HCT116 (cell line): ENCODE measurements around the gene LENG9. TPM values are rescaled to one million over a fixed set of nuclear protein-coding genes. Genes with fewer than 3 reads are reported as not detected.

Experiments
- ATAC-seq: fragments of 200-7000 bp; cut with Tn5 transposase; 2 replicates; pipeline ENCODE4 v1.9.1; 2020; ENCODE audit warnings: mild to moderate bottlenecking, moderate library complexity
- BruUV-seq: library from RNA; stranded (reverse); fragments of 400-500 nt; replicated peaks from 2 replicates; lab custom pipeline; 2021; lab: Mats Ljungman, UMichigan
- CTCF ChIA-PET: fragments of 300-600 bp; sonication (Branson Sonifier 250); formaldehyde crosslinking; loops from one replicate; lab custom pipeline; 2021; ENCODE audit warnings: antibody characterized with exemption; lab: Charles Lee
- POLR2A ChIA-PET: fragments of 300-600, 350-600 bp; sonication (Branson Sonifier 250); formaldehyde crosslinking; loops from one replicate; lab custom pipeline; 2021; ENCODE audit warnings: antibody characterized with exemption; lab: Charles Lee
- RAD21 ChIA-PET, 2 experiments: fragments of 300-600 bp; sonication (Branson Sonifier 250); formaldehyde crosslinking; loops; one replicate each; lab custom pipeline; 2023; ENCODE audit warnings: low total read pairs in 2 of 2; ENCODE audit not compliant: uncharacterized antibody in 2 of 2, unreplicated experiment in 2 of 2, low non-redundant PET in 1 of 2; lab: Charles Lee
- DNase-seq: peaks from one replicate; pipeline ENCODE4 v3.0.0-alpha.2; 2010; ENCODE audit warnings: low read depth, low spot score
- H2AFZ ChIP-seq: fragments of 200-600 bp; shearing (Covaris generic), sonication (generic); 2 replicates; pipeline ENCODE4 v1.6.1; 2017; ENCODE audit warnings: low read depth, mixed run types, mixed read lengths, antibody characterized with exemption, low read length; ENCODE audit not compliant: poor library complexity, severe bottlenecking
- H3K27ac ChIP-seq: 2 replicates; pipeline ENCODE4 v1.5.1; 2012; ENCODE audit warnings: low read depth, low read length
- H3K27me3 ChIP-seq: fragments of 200-600 bp; sonication (generic); 2 replicates; pipeline ENCODE4 v1.6.1; 2016; ENCODE audit warnings: mixed run types, low read length, mixed read lengths; ENCODE audit not compliant: insufficient read depth
- H3K36me3 ChIP-seq, 2 experiments: fragments of 200-500 bp in 1 of 2; fragments of 200-600 bp in 1 of 2; sonication (Bioruptor generic) in 1 of 2; sonication (generic) in 1 of 2; 2 replicates each; pipeline versions ENCODE4 v1.5.1 to v1.6.1; 2014 to 2016; ENCODE audit warnings: low read length in 2 of 2, inconsistent platforms in 1 of 2, mixed read lengths in 1 of 2, mixed run types in 1 of 2; ENCODE audit not compliant: insufficient read depth in 2 of 2, control insufficient read depth in 1 of 2
- H3K4me1 ChIP-seq, 2 experiments: fragments of 200-600 bp in 1 of 2; sonication (generic) in 1 of 2; 2 replicates each; pipeline versions ENCODE4 v1.5.1 to v1.6.1; 2012 to 2017; ENCODE audit warnings: low read length in 2 of 2, inconsistent platforms in 1 of 2, mild to moderate bottlenecking in 1 of 2, mixed read lengths in 1 of 2, mixed run types in 1 of 2, moderate library complexity in 1 of 2; ENCODE audit not compliant: insufficient read depth in 2 of 2, control insufficient read depth in 1 of 2
- H3K4me2 ChIP-seq: fragments of 200-600 bp; sonication (generic); 2 replicates; pipeline ENCODE4 v1.6.1; 2017; ENCODE audit warnings: mixed run types, low read length, mixed read lengths
- H3K4me3 ChIP-seq, 2 experiments: fragments of 200-600 bp in 1 of 2; sonication (generic) in 1 of 2; replicated peaks in 1 of 2; 2 replicates each; pipeline ENCODE4 v1.5.1; 2011 to 2016; ENCODE audit warnings: low read length in 2 of 2, control low read depth in 1 of 2, low read depth in 1 of 2, mild to moderate bottlenecking in 1 of 2, mixed read lengths in 1 of 2, mixed run types in 1 of 2
- H3K79me2 ChIP-seq: fragments of 200-600 bp; sonication (generic); 2 replicates; pipeline ENCODE4 v1.6.1; 2017; ENCODE audit warnings: mild to moderate bottlenecking, mixed run types, low read length, moderate library complexity, mixed read lengths; ENCODE audit not compliant: insufficient read depth
- H3K9ac ChIP-seq: fragments of 200-600 bp; sonication (generic); 2 replicates; pipeline ENCODE4 v1.6.1; 2016; ENCODE audit warnings: low read length, mixed read lengths
- H3K9me2 ChIP-seq: fragments of 200-600 bp; sonication (generic), shearing (Covaris generic); 2 replicates; pipeline ENCODE4 v1.6.1; 2017; ENCODE audit warnings: mixed run types, mild to moderate bottlenecking, moderate library complexity; ENCODE audit not compliant: insufficient read depth
- H3K9me3 ChIP-seq, 2 experiments: fragments of 200-500 bp in 1 of 2; fragments of 200-600 bp in 1 of 2; sonication (Bioruptor generic) in 1 of 2; sonication (generic) in 1 of 2; 2 replicates each; pipeline ENCODE4 v1.6.1; 2014 to 2017; ENCODE audit warnings: low read length in 2 of 2, mixed read lengths in 2 of 2, inconsistent platforms in 1 of 2, low read depth in 1 of 2, mild to moderate bottlenecking in 1 of 2, mixed run types in 1 of 2, moderate library complexity in 1 of 2; ENCODE audit not compliant: control insufficient read depth in 1 of 2, insufficient read depth in 1 of 2
- H4K20me1 ChIP-seq: fragments of 200-600 bp; sonication (generic), shearing (Covaris generic); 2 replicates; pipeline ENCODE4 v1.6.1; 2017; ENCODE audit warnings: mixed run types, mild to moderate bottlenecking, moderate library complexity; ENCODE audit not compliant: insufficient read depth
- CBX3 ChIP-seq: IDR thresholded peaks from 2 replicates; pipeline ENCODE4 v1.6.1; 2012; ENCODE audit warnings: low read depth
- POLR2A ChIP-seq: IDR thresholded peaks from 2 replicates; pipeline ENCODE4 v1.7.0; 2011; ENCODE audit warnings: borderline replicate concordance; ENCODE audit not compliant: insufficient read depth, insufficient read length; ENCODE audit errors: extremely low read depth
- REST ChIP-seq: IDR thresholded peaks from 2 replicates; pipeline ENCODE4 v1.6.1; 2012; ENCODE audit warnings: low read depth
- TCF7L2 ChIP-seq: IDR thresholded peaks from 2 replicates; pipeline ENCODE4 v1.7.0; 2011; ENCODE audit warnings: borderline replicate concordance, inconsistent platforms; ENCODE audit not compliant: insufficient read depth, insufficient read length; ENCODE audit errors: extremely low read depth
- YY1 ChIP-seq: IDR thresholded peaks from 2 replicates; pipeline ENCODE4 v1.6.1; 2011; ENCODE audit warnings: low read length, low read depth, moderate library complexity, mild to moderate bottlenecking; ENCODE audit not compliant: insufficient replicate concordance; ENCODE audit errors: extremely low read depth
- intact Hi-C: fragments of 100-400 bp; cut with micrococcal nuclease; formaldehyde crosslinking; loops from 2 replicates; pipeline ENCODE4 v1.10.0; 2022
- total RNA-seq: library from RNA; stranded (reverse); gene quantifications from one replicate; pipeline ENCODE4 v1.2.1, GENCODE V29; 2021; ENCODE audit not compliant: unreplicated experiment
- TF ChIP-seq, protein P1 (sequence below), 3 experiments: fragments of 200-600 bp in 1 of 3; sonication (generic) in 1 of 3; IDR thresholded peaks in 2 of 3; conservative IDR thresholded peaks in 1 of 3; 2 replicates each; pipeline ENCODE4 v1.5.1; 2012 to 2017; ENCODE audit warnings: low read depth in 2 of 3, low read length in 2 of 3, antibody characterized with exemption in 1 of 3, borderline replicate concordance in 1 of 3, control low read depth in 1 of 3, mild to moderate bottlenecking in 1 of 3, mixed read lengths in 1 of 3, mixed run types in 1 of 3, moderate library complexity in 1 of 3; ENCODE audit not compliant: insufficient read depth in 1 of 3
- TF ChIP-seq, protein P2 (sequence below): IDR thresholded peaks from 2 replicates; pipeline ENCODE4 v1.6.1; 2012

Gene LENG9
- total RNA-seq, 1 experiment from 2014 or later: 9.0 TPM

DNA sequence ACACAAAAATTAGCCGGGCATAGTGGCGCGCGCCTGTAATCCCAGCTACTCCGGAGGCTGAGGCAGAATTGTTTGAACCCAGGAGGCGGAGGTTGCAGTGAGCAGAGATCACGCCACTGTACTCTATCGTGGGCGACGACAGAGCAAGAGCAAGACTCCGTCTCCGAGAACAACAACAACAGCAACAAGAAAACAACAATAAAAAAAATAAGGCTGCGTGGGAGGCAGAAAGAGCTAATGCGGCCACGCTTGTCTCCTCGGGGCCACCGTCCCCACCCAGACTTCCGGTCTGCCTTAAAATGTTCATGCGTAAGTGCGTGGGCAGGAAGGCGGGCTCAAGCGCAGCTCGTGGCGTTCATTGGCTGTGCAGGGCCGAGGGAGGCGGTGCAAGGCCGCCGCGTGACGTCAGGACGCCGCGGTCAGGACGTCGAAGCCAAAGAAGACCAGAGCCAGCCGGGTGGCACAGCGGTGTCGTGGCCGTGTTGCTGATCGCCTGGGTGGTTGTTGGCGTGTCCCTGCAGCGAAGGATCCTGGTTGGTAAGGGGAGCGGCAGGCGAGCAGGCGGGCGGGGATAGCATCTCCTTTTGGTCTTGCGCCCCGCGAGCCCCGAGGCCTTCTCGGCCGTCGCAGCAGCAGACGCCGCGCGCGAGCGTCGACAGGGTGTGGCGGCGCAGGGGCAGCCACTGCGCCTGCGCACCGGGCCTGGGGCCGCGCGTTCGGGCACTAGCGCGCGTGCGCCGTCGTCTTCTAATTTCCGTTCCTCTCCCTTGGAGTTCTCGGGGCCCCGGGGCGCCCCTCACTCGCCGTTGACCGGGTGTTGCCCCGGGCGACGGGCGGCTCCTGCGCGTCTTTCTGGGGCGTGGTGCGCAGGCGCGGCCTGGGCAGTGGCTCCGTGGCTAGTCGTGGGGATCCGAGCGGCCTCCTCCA, 14.5 kb downstream of the LENG9 start, which contains the start of gene LENG8 (continued):
- peak; percentile 58 for TF ChIP-seq YY1

DNA sequence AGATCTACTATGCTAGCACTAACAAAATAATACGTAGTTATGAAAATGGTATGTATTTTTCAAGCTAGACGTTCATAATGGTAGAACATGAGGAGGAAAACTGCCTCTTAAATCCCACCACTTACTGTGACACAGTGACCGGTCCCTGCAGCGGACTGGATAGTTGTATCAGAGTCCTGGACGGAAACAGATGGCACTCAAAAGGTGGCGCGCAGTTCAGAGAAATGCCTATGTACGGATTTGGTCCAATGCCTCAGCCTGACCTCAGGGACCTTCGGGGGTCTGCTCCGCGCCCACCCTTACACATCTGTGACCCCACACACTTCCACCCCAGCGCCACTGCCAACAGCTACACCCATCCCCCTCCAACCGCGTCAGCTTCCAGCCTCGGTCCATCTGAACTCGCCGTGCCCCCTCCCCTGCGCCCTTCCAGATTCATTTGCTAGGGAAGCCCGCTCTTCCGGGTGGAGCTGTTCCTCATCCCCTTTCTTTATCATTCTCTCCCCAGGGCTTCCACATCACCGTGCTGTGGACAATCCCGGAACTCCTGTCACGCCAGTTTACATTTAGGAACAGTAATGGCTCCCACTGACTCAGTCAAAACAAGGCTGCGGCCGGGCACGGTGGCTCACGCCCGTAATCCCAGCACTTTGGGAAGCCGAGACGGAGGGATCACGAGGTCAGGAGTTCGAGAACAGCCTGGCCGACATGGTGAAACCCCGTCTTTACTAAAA, 15.4 kb downstream of the LENG9 start:
- DNase-seq (no peak), ATAC-seq (peak; percentile 51)
- RAD21 ChIA-PET: interaction anchor here in 1 of 2 experiments (0.5 kb wide), 1 partner anchor 13 kb away, joined by 3 read pairs; no protein-coding TSS in a partner anchor
- Histone ChIP-seq H3K9me2 (no peaks in the 10 kb centered on the region), H3K4me3 (peak overlapping the region; percentile 64 to 97), H3K9me3 (no peaks in the 10 kb centered on the region), H3K4me1 (peaks cover 12 to 25% of the 10 kb centered on the region in 2 experiments; a peak in 3 of 4 replicates), H3K9ac (peak overlapping the region; percentile 98), H2AFZ (no peak overlapping the region), H3K27ac (peak overlapping the region; percentile 90), H3K27me3 (no peaks in the 10 kb centered on the region), H4K20me1 (peaks cover 7% of the 10 kb centered on the region; the same call in 1 of the 2 replicates), H3K36me3 (peaks cover 24 to 32% of the 10 kb centered on the region in 2 experiments), H3K79me2 (peaks cover 71% of the 10 kb centered on the region), H3K4me2 (peak overlapping the region; percentile 89)
- CTCF ChIA-PET: interaction anchor here (0.9 to 1.5 kb wide), 4 partner anchors 9 to 101 kb away, joined by 3 to 11 read pairs (median 9); partner anchors contain the start of gene LENG9
- BruUV-seq: TSS peak; percentile 55
- intact Hi-C loops: no loop called here
- POLR2A ChIA-PET: interaction anchor here (0.7 to 2.2 kb wide), 11 partner anchors 9 to 247 kb away, joined by 3 to 17 read pairs (median 6); partner anchors contain the start of genes LENG9 and RPS9
- TF ChIP-seq TCF7L2 (peak; percentile 26), REST (no peak), POLR2A (peak; percentile 14), CBX3 (no peak), YY1 (peak; percentile 54)
- TF ChIP-seq, protein P1, sequence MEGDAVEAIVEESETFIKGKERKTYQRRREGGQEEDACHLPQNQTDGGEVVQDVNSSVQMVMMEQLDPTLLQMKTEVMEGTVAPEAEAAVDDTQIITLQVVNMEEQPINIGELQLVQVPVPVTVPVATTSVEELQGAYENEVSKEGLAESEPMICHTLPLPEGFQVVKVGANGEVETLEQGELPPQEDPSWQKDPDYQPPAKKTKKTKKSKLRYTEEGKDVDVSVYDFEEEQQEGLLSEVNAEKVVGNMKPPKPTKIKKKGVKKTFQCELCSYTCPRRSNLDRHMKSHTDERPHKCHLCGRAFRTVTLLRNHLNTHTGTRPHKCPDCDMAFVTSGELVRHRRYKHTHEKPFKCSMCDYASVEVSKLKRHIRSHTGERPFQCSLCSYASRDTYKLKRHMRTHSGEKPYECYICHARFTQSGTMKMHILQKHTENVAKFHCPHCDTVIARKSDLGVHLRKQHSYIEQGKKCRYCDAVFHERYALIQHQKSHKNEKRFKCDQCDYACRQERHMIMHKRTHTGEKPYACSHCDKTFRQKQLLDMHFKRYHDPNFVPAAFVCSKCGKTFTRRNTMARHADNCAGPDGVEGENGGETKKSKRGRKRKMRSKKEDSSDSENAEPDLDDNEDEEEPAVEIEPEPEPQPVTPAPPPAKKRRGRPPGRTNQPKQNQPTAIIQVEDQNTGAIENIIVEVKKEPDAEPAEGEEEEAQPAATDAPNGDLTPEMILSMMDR (IDR thresholded peaks at IDR 0.05 in 2 of 3, conservative IDR thresholded peaks at IDR 0.05 in 1 of 3; ENCODE audit: borderline replicate concordance in 1 of 3, insufficient read depth in 1 of 3, low read depth in 2 of 3, low read length in 2 of 3): no peak
- TF ChIP-seq, protein P2, sequence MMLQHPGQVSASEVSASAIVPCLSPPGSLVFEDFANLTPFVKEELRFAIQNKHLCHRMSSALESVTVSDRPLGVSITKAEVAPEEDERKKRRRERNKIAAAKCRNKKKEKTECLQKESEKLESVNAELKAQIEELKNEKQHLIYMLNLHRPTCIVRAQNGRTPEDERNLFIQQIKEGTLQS: no peak
